ENCODE data around the gene HAPLN2.
A peak's percentile ranks its signal among the peaks of the same experiment; 100 is the strongest.
"Not testable (repeated sequence)": the region's sequence is repeated elsewhere in the genome, so short reads cannot be mapped to it uniquely, and the experiment has no call there.

Gene HAPLN2

DNA sequence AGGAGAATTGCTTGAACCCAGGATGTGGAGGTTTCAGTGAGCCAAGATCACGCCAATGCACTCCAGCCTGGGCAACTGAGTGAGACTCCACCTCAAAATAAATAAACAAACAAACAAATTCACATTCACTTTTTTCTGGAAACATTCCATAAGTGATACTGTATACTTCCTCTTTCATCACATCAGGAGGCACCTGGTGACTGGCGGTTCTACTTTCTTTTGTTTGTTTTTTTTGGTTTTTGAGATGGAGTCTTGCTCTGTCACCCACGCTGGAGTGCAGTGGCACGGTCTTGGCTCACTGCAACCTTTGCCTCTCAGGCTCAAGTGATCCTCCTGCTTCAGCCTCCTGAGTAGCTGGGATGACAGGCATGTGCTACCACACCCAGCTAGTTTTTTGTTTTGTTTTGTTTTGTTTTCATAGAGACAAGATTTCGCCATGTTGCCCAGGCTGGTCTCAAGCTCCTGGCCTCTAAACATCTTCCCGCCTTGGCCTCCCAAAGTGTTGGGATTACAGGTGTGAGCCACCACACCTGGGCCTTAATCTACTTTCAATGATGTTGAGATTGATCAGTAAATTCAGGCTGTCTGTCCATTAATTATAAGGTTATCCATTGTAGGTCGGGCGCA is 10.7 kb downstream of the HAPLN2 start:
- H3K36me3 ChIP-seq (ENCODE audit: control insufficient read depth, insufficient read depth, low read length), result no peaks in the 10 kb centered on the region
- no peaks in the 10 kb centered on the region for H3K9me3 ChIP-seq (ENCODE audit: control insufficient read depth, low read length)
- H3K4me3 ChIP-seq (ENCODE audit: insufficient read depth, low read depth, low read length, poor library complexity, severe bottlenecking), result no peak overlapping the region
- no peak overlapping the region for H3K27ac ChIP-seq (ENCODE audit: insufficient read depth, low read length, poor library complexity, severe bottlenecking)
- H3K27me3 ChIP-seq (replicated peaks; ENCODE audit: control insufficient read depth, insufficient read depth, low read length, poor library complexity, severe bottlenecking), result peaks cover 18% of the 10 kb centered on the region
- no peak for DNase-seq
- H3K4me1 ChIP-seq (ENCODE audit: control insufficient read depth, insufficient read depth, low read length, poor library complexity, severe bottlenecking), result peaks cover 11% of the 10 kb centered on the region

DNA sequence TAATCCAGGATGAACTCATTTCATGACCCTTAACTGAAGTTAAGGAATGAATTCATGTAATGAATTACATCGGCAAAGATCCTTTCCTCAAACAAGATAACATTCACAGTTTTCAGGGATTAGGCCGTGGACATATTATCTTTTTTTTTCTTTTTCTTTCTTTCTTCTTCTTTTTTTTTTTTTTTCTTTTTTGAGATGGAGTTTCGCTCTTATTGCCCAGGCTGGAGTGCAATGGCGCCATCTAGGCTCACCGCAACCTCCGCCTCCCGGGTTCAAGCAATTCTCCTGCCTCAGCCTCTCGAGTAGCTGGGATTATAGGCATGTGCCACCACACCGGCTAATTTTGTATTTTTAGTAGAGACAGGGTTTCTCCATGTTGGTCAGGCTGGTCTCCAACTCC is 11.9 kb downstream of the HAPLN2 start:
- not testable (repeated sequence) for H3K9me3 ChIP-seq (ENCODE audit: control insufficient read depth, low read length); H3K36me3 ChIP-seq (ENCODE audit: control insufficient read depth, insufficient read depth, low read length); H3K4me1 ChIP-seq (ENCODE audit: control insufficient read depth, insufficient read depth, low read length, poor library complexity, severe bottlenecking); H3K27ac ChIP-seq (ENCODE audit: insufficient read depth, low read length, poor library complexity, severe bottlenecking); H3K4me3 ChIP-seq (ENCODE audit: insufficient read depth, low read depth, low read length, poor library complexity, severe bottlenecking); DNase-seq
- H3K27me3 ChIP-seq (replicated peaks; ENCODE audit: control insufficient read depth, insufficient read depth, low read length, poor library complexity, severe bottlenecking), result peaks cover 12% of the 10 kb centered on the region

DNA sequence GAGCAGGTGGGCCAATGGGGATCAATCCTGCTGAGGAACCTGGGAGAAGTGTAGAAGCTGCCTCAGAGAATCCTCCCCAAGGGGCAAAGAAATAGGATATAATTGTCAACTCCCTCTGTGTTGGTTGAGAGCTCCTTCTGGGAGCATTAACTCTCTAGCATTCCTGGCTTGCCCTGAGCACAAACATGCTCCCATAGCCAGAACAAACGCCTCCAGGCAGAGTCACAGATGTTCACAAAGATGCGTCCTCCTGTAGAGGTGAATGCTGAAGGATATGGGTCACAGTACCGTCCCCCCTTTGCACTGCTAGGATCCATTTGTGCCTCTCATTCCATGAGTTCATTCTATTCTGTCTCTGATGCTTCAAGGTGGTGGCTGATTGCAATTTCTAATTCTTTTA is 13.1 kb downstream of the HAPLN2 start:
- H3K9me3 ChIP-seq (ENCODE audit: control insufficient read depth, low read length), result no peaks in the 10 kb centered on the region
- no peak overlapping the region for H3K4me3 ChIP-seq (ENCODE audit: insufficient read depth, low read depth, low read length, poor library complexity, severe bottlenecking)
- DNase-seq, result no peak
- H3K4me1 ChIP-seq (ENCODE audit: control insufficient read depth, insufficient read depth, low read length, poor library complexity, severe bottlenecking), result no peaks in the 10 kb centered on the region
- H3K36me3 ChIP-seq (ENCODE audit: control insufficient read depth, insufficient read depth, low read length), result no peaks in the 10 kb centered on the region
- H3K27ac ChIP-seq (ENCODE audit: insufficient read depth, low read length, poor library complexity, severe bottlenecking), result no peak overlapping the region
- H3K27me3 ChIP-seq (replicated peaks; ENCODE audit: control insufficient read depth, insufficient read depth, low read length, poor library complexity, severe bottlenecking), result peaks cover 7% of the 10 kb centered on the region

DNA sequence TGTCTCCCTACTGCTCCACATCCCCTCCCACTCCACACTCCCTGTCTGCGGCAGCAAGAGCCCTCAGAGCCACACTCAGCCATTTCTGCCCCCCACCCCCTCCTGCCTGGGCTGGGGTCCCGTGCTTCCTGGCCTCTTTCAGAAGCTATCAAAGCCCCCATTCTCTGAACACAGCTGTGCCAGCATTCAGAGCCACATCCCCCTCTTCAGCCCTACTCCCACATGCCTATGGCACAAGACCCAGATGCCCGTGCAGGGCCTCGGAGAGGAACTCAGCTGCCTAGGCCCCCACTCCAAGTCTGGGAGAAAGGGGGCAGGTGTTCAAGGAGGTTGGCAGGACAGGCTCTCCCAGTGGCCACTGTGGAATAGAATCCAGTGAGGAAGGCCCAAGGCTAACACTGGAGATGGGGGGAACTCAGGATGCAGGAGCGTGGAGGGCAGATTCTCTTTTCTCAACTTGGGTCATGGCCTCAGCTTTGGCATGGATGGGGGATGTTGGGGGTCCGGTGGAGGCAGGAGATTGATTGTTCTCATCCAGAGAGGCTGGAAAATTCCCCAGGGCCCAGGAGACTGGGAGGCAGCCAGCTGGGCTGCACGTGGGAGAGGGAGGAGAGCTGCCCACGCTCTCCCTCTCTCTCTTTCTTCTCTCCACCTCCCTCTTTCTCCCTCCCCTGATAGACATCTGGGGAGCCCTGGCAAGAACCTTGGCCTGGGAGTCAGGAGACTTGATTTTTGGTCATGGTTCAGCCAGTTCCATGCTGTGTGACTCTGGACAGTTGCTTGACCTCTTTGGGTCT is 19.2 kb downstream of the HAPLN2 start:
- Histone ChIP-seq H3K27ac (ENCODE audit: insufficient read depth, low read length, poor library complexity, severe bottlenecking) (no peak overlapping the region), H3K4me3 (ENCODE audit: insufficient read depth, low read depth, low read length, poor library complexity, severe bottlenecking) (no peak overlapping the region), H3K4me1 (ENCODE audit: control insufficient read depth, insufficient read depth, low read length, poor library complexity, severe bottlenecking) (peaks cover 19% of the 10 kb centered on the region), H3K27me3 (replicated peaks; ENCODE audit: control insufficient read depth, insufficient read depth, low read length, poor library complexity, severe bottlenecking) (peaks cover 50% of the 10 kb centered on the region), H3K36me3 (ENCODE audit: control insufficient read depth, insufficient read depth, low read length) (no peaks in the 10 kb centered on the region), H3K9me3 (ENCODE audit: control insufficient read depth, low read length) (no peaks in the 10 kb centered on the region)
- DNase-seq, result no peak

DNA sequence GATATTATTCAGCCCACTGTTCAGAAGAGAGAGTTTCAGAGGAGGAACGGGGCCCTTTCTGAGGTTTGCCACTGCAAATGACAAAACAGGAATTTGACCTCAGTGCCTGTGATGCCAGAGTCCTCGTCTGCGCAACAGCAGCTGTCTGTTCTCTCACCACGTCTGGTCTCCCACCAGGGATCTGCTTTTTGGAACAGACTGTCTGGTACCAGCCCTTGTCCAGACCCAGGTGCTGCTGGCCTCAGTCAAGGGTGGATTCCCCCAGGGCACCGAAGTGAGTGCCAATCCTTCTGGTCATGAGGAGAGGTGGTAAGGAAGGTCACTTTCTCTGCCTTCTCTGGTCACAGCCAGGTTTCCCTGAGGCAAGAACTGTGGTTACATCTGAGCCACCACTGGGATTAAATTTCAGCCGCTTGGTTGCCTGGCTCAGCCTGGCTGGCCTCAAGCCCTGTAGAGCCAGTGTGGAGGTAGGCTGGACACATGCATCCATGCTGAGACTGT is 20.4 kb downstream of the HAPLN2 start:
- Histone ChIP-seq H3K9me3 (ENCODE audit: control insufficient read depth, low read length) (no peaks in the 10 kb centered on the region), H3K4me3 (ENCODE audit: insufficient read depth, low read depth, low read length, poor library complexity, severe bottlenecking) (no peak overlapping the region), H3K36me3 (ENCODE audit: control insufficient read depth, insufficient read depth, low read length) (no peaks in the 10 kb centered on the region), H3K27ac (ENCODE audit: insufficient read depth, low read length, poor library complexity, severe bottlenecking) (no peak overlapping the region), H3K27me3 (replicated peaks; ENCODE audit: control insufficient read depth, insufficient read depth, low read length, poor library complexity, severe bottlenecking) (peaks cover 52% of the 10 kb centered on the region), H3K4me1 (ENCODE audit: control insufficient read depth, insufficient read depth, low read length, poor library complexity, severe bottlenecking) (peaks cover 21% of the 10 kb centered on the region)
- no peak for DNase-seq

DNA sequence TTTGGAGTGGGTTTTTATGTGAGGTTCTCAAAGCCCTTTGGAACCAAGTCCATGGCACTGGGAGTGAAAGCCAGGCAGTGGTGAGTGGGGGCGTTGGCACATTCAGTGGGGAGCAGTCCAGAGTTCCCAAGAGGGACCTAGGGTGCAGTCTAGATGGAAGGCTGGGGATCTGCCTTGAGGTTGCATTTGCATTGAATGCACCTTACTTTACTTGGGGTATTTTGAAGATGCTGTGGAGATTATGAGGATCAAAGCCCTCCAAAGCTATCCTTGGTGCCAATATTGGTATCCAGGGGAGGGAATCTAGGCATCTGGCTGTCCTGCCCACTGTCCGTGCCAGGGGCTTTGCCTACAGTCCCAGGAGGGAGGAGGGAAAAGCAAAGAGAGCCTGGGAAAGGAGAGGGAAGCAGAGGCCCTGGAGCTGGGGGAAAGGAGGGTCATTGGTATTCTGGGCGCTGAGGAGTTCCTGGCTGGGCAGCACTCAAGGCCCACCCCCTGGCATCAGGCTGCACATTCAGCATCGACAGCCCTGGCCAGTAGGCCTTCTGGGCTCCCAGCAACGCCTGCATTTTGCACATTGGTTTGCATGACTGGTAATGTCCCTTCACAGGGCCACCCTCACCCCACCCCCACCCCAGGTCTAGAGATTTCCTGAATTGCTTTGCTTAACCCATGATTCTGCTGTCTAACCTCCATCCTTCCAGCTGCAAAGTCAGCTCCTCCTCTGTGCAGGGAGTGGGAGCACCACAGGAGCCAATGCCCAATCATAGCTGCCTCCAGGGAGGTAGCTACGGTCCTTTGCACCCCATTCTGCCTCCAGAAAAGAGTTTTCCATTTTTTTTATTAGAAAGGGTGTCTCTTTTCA is 21.9 kb downstream of the HAPLN2 start:
- Histone ChIP-seq H3K9me3 (ENCODE audit: control insufficient read depth, low read length) (no peaks in the 10 kb centered on the region), H3K4me3 (ENCODE audit: insufficient read depth, low read depth, low read length, poor library complexity, severe bottlenecking) (peak overlapping the region; percentile 35), H3K27me3 (replicated peaks; ENCODE audit: control insufficient read depth, insufficient read depth, low read length, poor library complexity, severe bottlenecking) (peaks cover 53% of the 10 kb centered on the region), H3K27ac (ENCODE audit: insufficient read depth, low read length, poor library complexity, severe bottlenecking) (no peak overlapping the region), H3K36me3 (ENCODE audit: control insufficient read depth, insufficient read depth, low read length) (no peaks in the 10 kb centered on the region), H3K4me1 (ENCODE audit: control insufficient read depth, insufficient read depth, low read length, poor library complexity, severe bottlenecking) (peaks cover 21% of the 10 kb centered on the region)
- DNase-seq, result no peak

DNA sequence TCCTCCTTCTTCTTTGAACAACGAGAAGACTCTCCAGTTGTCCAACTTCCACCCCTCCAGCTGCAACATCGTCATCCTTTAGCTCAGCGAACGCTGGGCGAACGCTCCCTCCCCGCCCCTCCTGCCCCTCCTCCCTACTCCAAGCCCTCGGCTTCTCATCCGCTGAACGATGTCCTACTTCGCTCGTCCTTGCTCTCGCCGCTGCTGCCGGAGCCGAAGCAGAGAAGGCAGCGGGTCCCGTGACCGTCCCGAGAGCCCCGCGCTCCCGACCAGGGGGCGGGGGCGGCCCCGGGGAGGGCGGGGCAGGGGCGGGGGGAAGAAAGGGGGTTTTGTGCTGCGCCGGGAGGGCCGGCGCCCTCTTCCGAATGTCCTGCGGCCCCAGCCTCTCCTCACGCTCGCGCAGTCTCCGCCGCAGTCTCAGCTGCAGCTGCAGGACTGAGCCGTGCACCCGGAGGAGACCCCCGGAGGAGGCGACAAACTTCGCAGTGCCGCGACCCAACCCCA is 22.6 kb downstream of the HAPLN2 start, which contains the start of gene BCAN:
TSS of gene BCAN (plus strand) at position 357 of the 504 bp plus-strand sequence. CDS start 3,938 bp downstream, outside the sequence.
- Histone ChIP-seq H3K36me3 (ENCODE audit: control insufficient read depth, insufficient read depth, low read length) (no peaks in the 10 kb centered on the region), H3K27ac (ENCODE audit: insufficient read depth, low read length, poor library complexity, severe bottlenecking) (no peak within 1 kb of the TSS), H3K4me3 (ENCODE audit: insufficient read depth, low read depth, low read length, poor library complexity, severe bottlenecking) (peak within 1 kb of the TSS; percentile 35), H3K27me3 (replicated peaks; ENCODE audit: control insufficient read depth, insufficient read depth, low read length, poor library complexity, severe bottlenecking) (peaks cover 53% of the 10 kb centered on the region), H3K4me1 (ENCODE audit: control insufficient read depth, insufficient read depth, low read length, poor library complexity, severe bottlenecking) (peaks cover 21% of the 10 kb centered on the region), H3K9me3 (ENCODE audit: control insufficient read depth, low read length) (no peaks in the 10 kb centered on the region)
- DNase-seq, result peak in 1 of 3 donors; percentile 3

DNA sequence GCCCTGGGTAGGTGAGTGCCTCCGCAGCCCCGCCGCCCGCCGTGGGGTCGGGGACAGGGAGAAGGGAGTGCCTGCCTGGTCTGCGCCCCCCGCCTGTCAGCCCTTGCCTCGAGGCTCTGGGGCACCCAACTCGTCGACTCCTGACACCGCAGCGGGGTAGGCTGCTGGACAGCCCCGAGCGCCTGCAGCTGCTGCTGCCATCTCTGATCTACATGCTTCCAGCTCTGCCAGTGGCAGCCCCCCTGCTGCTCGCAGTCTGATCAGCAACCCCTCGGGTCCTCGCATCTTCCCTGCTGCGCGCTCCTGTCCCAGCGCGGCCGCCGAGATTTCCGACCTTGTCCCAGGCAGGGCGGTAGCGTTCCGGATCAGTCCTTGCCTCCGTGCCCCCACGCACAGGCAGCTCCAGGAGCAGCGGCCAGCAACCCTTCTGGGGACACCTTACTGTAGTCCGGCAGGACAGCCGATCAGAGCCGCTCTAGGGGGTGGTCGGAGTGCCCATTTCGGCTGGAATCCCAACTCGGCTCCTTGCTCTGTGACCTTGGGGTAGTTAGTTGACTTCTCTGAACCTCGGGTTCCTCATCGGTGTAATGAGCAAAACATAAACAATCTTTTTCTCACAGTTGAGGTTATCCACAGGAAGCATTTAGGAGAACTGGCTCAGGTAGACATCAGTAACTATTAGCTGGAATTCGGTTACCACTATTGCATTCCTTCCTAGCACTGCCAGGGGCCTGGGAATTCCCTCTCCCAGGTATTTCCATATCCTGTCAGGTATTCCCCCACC is 23.2 kb downstream of the HAPLN2 start:
- H3K36me3 ChIP-seq (ENCODE audit: control insufficient read depth, insufficient read depth, low read length), result no peaks in the 10 kb centered on the region
- H3K27me3 ChIP-seq (replicated peaks; ENCODE audit: control insufficient read depth, insufficient read depth, low read length, poor library complexity, severe bottlenecking), result peaks cover 53% of the 10 kb centered on the region
- no peaks in the 10 kb centered on the region for H3K9me3 ChIP-seq (ENCODE audit: control insufficient read depth, low read length)
- DNase-seq, result no peak
- H3K4me3 ChIP-seq (ENCODE audit: insufficient read depth, low read depth, low read length, poor library complexity, severe bottlenecking), result peak overlapping the region; percentile 35
- H3K4me1 ChIP-seq (ENCODE audit: control insufficient read depth, insufficient read depth, low read length, poor library complexity, severe bottlenecking), result peaks cover 21% of the 10 kb centered on the region
- H3K27ac ChIP-seq (ENCODE audit: insufficient read depth, low read length, poor library complexity, severe bottlenecking), result no peak overlapping the region

DNA sequence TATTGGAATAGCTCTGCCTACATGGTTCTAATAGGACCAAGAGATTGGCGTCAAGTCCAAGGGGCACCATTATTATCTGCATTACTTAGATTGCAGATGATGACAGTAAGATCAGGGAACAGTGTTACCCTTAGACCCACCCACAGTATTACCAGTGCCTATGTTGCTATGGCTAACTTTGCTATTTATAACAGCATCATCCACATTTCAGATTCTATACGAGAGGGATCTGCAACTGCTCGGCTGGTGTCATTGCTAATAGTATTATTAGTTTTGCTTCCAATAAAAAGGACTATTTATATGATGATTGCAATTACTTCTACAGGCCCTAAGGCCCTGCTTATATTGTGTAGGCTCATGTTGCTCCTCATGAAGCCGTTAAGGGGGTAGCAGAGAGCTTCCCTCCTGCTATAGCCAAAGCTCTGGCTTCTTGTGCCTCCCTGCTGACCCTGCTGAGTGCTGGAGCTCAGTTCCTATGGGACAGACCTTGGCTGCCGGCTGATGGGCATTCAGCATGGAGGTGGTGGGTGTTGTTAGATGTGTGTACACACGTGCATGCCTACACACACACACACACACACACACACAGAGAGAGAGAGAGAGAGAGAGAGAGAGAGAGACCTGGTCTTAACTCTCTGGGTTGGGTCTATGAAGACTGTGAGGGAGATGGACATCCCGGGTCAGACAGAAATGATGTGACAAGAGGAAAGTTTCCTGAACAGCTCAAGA is 24.0 kb downstream of the HAPLN2 start:
- Histone ChIP-seq H3K27me3 (replicated peaks; ENCODE audit: control insufficient read depth, insufficient read depth, low read length, poor library complexity, severe bottlenecking) (peaks cover 53% of the 10 kb centered on the region), H3K9me3 (ENCODE audit: control insufficient read depth, low read length) (no peaks in the 10 kb centered on the region), H3K4me1 (ENCODE audit: control insufficient read depth, insufficient read depth, low read length, poor library complexity, severe bottlenecking) (peaks cover 21% of the 10 kb centered on the region), H3K27ac (ENCODE audit: insufficient read depth, low read length, poor library complexity, severe bottlenecking) (no peak overlapping the region), H3K4me3 (ENCODE audit: insufficient read depth, low read depth, low read length, poor library complexity, severe bottlenecking) (no peak overlapping the region), H3K36me3 (ENCODE audit: control insufficient read depth, insufficient read depth, low read length) (no peaks in the 10 kb centered on the region)
- no peak for DNase-seq
